ENCODE data around the gene HSPBP1.

GRCh38 chr19:55304980-55305379 is 25.1 kb upstream of the HSPBP1 start:
- no peak for TF ChIP-seq CTCF (IDR thresholded peaks at IDR 0.05; ENCODE audit: extremely low read depth in 1 of 2, insufficient read depth in 1 of 2, low read depth in 1 of 2, low read length in 2 of 2)
- no peak for TF ChIP-seq EZH2 (IDR thresholded peaks at IDR 0.05; ENCODE audit: borderline replicate concordance, low read depth, low read length, severe bottlenecking)
- TF ChIP-seq MYC (IDR thresholded peaks at IDR 0.05; ENCODE audit: low read depth, low read length) = no peak
- no peak for TF ChIP-seq POLR2A (IDR thresholded peaks at IDR 0.05; ENCODE audit: low read depth, low read length)
- no peak for TF ChIP-seq POLR2AphosphoS5 (IDR thresholded peaks at IDR 0.05; ENCODE audit: insufficient read depth, low read depth, low read length)
